ENCODE results near the gene CPM.

The CPM gene

GRCh38 chr12:68940731-68941130 is 7.8 kb upstream of the CPM start:
- Histone ChIP-seq H3K36me3 (no peaks in the 10 kb centered on the region), H3K27ac (no peak overlapping the region), H3K9me3 (ENCODE audit: severe bottlenecking) (no peaks in the 10 kb centered on the region), H3K27me3 (ENCODE audit: insufficient read depth, low read depth, severe bottlenecking) (no peaks in the 10 kb centered on the region), H3K4me3 (ENCODE audit: low read depth, low read length) (no peak overlapping the region)
- TF ChIP-seq CTCF (IDR thresholded peaks at IDR 0.05; ENCODE audit: low read depth, low read length), result no peak
- no peak for DNase-seq

- Histone ChIP-seq H3K27me3 (ENCODE audit: insufficient read depth, low read depth, severe bottlenecking) (no peaks in the 10 kb centered on the region), H3K27ac (no peak overlapping the region)
- no peak for DNase-seq
These were observed 6.5 kb upstream of the CPM start for GRCh38 chr12:68939505-68939904.

GRCh38 chr12:68934392-68934791 is 1.4 kb upstream of the CPM start:
- Histone ChIP-seq H3K27ac (no peak overlapping the region), H3K4me3 (ENCODE audit: low read depth, low read length) (no peak overlapping the region), H3K36me3 (no peaks in the 10 kb centered on the region; the same call in 1 of the 2 replicates), H3K27me3 (ENCODE audit: insufficient read depth, low read depth, severe bottlenecking) (peaks cover 17% of the 10 kb centered on the region), H3K9me3 (ENCODE audit: severe bottlenecking) (peaks cover 3% of the 10 kb centered on the region)
- DNase-seq, result no peak
- TF ChIP-seq CTCF (IDR thresholded peaks at IDR 0.05; ENCODE audit: low read depth, low read length), result no peak

More at GRCh38 chr12:68939505-68939904, 6.5 kb upstream of the CPM start:
- no peak overlapping the region for H3K4me3 ChIP-seq (ENCODE audit: low read depth, low read length)
- H3K36me3 ChIP-seq, result no peaks in the 10 kb centered on the region
- H3K9me3 ChIP-seq (ENCODE audit: severe bottlenecking), result no peaks in the 10 kb centered on the region
- no peak for TF ChIP-seq CTCF (IDR thresholded peaks at IDR 0.05; ENCODE audit: low read depth, low read length)

GRCh38 chr12:68932128-68932960 is 627 bp downstream of the CPM start:
- Histone ChIP-seq H3K27me3 (ENCODE audit: insufficient read depth, low read depth, severe bottlenecking) (peaks cover 17% of the 10 kb centered on the region), H3K9me3 (ENCODE audit: severe bottlenecking) (peaks cover 6% of the 10 kb centered on the region), H3K36me3 (no peaks in the 10 kb centered on the region; the same call in 1 of the 2 replicates), H3K4me3 (ENCODE audit: low read depth, low read length) (peak overlapping the region; percentile 66), H3K27ac (no peak overlapping the region)
- DNase-seq, result no peak
- no peak for TF ChIP-seq CTCF (IDR thresholded peaks at IDR 0.05; ENCODE audit: low read depth, low read length)

- H3K9me3 ChIP-seq (ENCODE audit: severe bottlenecking), result peaks cover 6% of the 10 kb centered on the region
- no peak for TF ChIP-seq CTCF (IDR thresholded peaks at IDR 0.05; ENCODE audit: low read depth, low read length)
- peaks cover 17% of the 10 kb centered on the region for H3K27me3 ChIP-seq (ENCODE audit: insufficient read depth, low read depth, severe bottlenecking)
- H3K36me3 ChIP-seq, result no peaks in the 10 kb centered on the region; the same call in 1 of the 2 replicates
- DNase-seq, result no peak
- H3K4me3 ChIP-seq (ENCODE audit: low read depth, low read length), result no peak overlapping the region
- H3K27ac ChIP-seq, result no peak overlapping the region
These were observed 2.8 kb downstream of the CPM start for GRCh38 chr12:68930178-68930577.
